CD4-positive, alpha-beta T cell treated with Interleukin-10 for 1 hour (primary cell): ENCODE measurements around the gene STX1B.
A peak's percentile ranks its signal among the peaks of the same experiment; 100 is the strongest.

ENCODE experiments used
- DNase-seq: peaks from one replicate; pipeline ENCODE4 v3.0.0-alpha.2; 2020

Gene STX1B

DNA sequence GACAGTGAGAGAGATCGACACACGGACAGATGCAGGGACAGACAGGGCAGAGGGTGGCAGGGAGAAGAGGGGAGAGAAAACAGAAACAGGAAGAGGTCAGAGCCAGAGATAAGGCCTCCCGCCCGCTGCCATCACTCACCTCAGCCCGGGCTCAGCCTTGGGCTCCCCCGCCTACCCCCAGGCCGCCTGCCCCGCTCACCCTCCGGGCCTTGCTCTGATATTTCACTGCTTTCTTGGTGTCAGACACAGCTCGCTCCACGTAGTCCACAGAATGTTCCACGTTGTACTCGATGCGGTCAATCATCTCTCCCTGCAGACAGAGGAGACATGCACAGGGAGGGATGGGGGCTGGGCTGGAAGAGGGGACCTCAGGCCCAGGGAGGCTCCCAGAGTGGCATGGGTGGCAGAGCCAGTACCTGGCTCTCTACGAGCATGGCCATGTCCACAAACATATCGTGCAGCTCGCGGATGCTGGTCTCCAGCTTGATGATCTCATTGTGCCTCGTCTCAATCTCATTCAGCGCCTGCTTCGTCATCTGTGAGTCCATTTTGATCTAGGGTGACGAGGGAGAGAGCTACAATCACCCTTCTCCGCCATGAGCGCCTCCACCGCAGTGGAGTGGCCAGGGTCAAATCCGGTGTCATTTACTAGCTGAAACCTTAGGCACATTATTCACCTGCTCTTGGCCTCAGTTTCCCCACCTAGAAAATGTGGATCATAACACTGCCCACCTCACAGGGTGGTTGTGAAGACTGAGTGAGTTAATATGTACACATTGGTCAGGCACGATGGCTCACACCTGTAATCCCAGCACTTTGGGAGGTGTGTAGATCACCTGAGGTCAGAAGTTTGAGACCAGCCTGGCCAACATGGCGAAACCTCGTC lies 17.3 kb downstream of the STX1B start:
- no peak for DNase-seq

GRCh38 chr16:30992276-30992780 lies 18.1 kb downstream of the STX1B start:
- no peak for DNase-seq

GRCh38 chr16:30991052-30991451 lies 19.4 kb downstream of the STX1B start:
- DNase-seq = no peak

GRCh38 chr16:30990105-30990504 lies 20.3 kb downstream of the STX1B start:
- DNase-seq = no peak

- DNase-seq = no peak
Observed at GRCh38 chr16:30989469-30990047, 20.9 kb downstream of the STX1B start.

DNA sequence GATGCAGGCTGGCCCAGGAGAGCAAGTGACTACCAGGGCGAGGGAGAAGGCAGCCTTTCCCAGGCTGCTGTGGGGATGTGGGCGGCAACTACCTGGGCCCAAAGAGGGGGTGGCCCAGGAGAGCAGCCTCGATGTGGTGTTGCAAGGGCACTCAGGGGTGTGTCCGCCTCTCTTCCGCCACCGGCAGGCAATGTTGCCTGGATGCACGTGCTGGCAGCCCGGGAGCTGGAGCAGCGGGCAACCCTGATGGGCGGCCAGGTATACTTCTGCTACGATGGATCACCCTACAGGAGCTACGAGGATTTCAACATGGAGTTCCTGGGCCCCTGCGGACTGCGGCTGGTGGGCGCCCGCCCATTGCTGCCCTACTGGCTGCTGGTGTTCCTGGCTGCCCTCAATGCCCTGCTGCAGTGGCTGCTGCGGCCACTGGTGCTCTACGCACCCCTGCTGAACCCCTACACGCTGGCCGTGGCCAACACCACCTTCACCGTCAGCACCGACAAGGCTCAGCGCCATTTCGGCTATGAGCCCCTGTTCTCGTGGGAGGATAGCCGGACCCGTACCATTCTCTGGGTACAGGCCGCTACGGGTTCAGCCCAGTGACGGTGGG lies 22.8 kb downstream of the STX1B start:
- no peak for DNase-seq

- DNase-seq = no peak
Observed at GRCh38 chr16:30986129-30986991, 24.1 kb downstream of the STX1B start.

DNA sequence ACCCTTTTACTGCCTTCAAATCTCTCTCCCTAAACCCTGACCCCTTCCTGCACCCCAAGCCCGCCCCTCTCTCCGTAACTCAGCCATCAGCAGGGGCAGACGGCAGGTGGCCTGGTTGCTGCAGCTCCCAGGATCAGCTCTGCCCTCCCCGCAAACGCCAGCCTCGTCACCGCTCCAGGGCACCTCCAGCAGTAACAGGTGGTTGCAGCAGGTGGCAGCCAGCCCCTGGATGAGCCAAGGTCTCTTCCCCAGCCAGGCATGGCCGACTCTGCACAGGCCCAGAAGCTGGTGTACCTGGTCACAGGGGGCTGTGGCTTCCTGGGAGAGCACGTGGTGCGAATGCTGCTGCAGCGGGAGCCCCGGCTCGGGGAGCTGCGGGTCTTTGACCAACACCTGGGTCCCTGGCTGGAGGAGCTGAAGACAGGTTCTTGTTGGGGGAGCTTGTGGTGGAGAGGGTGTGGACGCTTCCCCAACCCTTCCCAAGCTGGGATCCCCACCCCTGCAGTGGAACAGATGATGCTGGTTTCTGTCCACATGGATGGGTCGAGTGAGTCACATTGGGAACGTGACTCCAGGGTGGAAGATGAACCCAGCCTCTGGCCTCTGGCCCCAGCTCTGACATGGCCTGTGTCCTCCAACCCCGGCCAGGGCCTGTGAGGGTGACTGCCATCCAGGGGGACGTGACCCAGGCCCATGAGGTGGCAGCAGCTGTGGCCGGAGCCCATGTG lies 24.9 kb downstream of the STX1B start:
- DNase-seq = no peak

- peak; percentile 79 for DNase-seq
Observed at GRCh38 chr16:30984669-30985400, 25.6 kb downstream of the STX1B start, which contains the start of gene HSD3B7. Gene HSD3B7 (plus strand): TSS chr16:30985207. CDS start chr16:30985659, 452 bp downstream.

DNA sequence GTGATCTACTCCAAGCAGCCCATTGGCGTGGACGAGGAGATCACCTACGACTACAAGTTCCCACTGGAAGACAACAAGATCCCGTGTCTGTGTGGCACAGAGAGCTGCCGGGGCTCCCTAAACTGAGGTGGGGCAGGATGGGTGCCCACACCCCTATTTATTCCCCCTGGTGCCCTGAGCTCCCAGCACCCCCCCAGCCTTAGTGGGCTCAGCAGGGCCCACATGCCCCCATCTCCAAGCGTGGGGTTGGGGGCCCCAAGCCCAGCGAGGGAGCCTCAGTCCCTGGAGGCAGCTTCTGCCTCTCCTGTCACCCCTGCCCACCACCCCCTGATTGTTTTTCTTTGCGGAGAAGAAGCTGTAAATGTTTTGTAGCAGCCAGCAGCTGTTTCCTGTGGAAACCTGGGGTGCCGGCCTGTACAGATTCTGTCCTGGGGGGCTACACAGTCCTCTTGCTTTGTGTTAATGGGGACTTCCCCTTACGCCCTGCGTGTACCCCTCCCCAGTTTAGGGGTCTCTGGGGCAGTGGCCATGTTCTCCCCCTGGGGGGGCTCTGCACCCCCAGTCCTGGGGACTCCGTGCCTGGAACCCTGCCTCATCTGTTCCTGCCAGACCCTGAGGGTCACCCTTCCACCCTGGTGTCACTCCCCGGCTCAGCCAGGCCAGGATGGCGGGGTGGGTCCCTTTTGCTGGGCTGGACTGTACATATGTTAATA lies 26.4 kb downstream of the STX1B start:
- DNase-seq = no peak

DNA sequence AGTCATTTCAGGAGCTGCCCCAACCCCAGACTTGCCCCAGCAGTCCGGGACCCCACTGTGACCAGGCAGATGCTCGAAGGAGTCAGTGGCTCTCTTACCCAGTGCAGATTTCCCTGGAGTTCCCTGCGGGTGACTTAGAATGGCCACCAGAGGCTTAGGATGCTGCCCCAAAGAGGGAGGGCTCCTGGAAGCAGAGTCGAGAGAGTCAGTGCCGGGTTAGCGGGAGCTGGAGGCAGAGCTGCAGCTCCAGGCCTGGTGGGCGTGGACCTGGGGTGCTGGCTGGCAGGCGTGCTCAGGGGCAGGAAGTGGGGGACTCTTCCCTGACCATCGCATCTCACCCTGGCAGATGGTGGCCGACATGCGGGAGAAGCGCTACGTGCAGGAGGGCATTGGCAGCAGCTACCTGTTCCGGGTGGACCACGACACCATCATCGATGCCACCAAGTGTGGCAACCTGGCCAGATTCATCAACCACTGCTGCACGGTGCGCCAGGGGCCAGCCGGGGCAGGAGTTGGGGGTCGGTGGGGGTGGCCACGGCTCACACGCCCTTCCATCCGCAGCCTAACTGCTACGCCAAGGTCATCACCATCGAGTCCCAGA lies 27.0 kb downstream of the STX1B start:
- no peak for DNase-seq

DNA sequence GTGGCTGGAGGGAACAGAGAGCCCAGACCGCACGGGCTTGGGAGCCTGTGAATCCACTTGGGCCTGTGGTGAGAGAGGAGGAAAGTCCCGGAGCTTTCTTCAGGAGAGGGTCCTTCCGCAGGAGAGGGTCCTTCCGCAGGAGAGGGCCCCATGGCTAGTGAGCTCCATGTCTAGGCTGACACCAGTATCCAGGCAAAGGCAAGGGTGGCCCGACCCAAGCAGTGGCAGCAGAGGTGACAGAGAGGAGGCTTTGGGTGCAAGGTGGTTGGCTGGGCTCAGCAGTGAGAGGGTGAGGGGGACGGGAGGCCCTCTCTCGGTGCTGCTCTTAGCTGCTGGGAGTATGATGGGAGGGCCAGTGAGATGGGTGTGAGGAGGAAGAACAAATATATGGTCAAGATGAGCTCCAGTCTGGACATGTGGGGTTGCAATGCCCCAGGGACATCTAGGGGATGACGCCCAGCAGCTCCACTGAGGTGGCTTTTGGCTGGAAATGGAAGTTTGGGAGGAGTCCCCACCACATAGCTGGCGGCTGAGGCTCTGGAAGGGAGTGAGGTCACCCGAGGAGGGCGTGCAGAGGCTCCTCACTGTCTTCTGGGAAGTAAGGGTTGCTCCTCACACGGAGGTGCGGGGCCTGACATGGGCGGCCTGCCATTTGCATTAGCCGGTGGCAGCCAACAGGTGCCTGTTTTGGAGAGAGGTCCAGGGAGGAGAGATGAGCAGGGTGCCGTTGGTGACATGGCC lies 27.7 kb downstream of the STX1B start:
- no peak for DNase-seq

- no peak for DNase-seq
Observed at GRCh38 chr16:30980959-30981358, 29.5 kb downstream of the STX1B start.

DNA sequence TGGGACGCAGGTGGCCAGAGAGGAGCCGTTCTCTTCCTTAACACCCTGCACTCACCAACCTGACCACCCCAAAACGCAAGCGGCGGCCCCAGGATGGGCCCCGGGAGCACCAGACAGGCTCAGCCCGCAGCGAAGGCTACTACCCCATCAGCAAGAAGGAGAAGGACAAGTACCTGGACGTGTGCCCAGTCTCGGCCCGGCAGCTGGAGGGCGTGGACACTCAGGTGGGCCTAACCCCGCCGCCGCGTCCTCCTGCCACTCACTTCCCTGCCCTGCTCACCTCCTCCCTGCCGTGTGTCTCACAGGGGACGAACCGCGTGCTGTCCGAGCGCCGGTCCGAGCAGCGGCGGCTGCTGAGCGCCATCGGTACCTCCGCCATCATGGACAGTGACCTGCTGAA lies 30.0 kb downstream of the STX1B start:
- no peak for DNase-seq

DNA sequence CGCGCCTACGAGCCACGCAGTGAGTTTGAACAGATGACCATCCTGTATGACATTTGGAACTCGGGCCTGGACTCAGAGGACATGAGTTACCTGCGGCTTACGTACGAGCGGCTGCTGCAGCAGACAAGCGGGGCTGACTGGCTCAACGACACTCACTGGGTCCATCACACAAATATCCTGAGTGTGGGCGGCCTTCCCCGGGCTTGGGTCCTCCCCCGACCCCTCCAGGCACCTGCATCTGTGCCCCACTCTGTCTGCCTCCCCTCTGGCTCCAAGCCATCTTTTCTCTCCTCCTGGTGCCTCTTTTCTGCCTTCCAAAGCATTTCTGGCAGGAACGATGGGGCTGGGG lies 30.4 kb downstream of the STX1B start:
- DNase-seq = no peak

- no peak for DNase-seq
Observed at GRCh38 chr16:30979170-30980022, 31.0 kb downstream of the STX1B start.

DNA sequence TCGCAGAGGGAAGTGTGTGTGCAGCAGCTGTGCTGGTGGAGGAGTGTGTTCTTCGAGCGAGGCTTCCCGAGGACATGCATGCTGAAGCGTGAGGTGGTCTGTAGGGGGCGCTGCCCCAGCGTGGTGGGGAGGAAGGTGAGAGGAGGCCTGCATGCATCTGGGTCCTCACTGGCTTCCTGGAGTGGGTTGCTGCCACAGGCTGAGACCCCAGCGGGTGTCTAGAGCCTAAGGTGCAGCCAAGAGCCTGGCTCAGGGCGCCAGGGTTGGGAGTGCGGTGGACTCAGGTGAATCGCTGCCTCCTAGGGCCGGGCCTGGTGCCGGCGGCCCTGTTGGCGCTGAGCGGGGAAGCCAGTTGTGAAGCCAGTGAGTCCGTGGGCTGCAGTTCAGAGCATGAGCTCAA lies 32.9 kb downstream of the STX1B start:
- DNase-seq = peak; percentile 13

GRCh38 chr16:30976486-30976885 lies 34.0 kb downstream of the STX1B start:
- DNase-seq = no peak

DNA sequence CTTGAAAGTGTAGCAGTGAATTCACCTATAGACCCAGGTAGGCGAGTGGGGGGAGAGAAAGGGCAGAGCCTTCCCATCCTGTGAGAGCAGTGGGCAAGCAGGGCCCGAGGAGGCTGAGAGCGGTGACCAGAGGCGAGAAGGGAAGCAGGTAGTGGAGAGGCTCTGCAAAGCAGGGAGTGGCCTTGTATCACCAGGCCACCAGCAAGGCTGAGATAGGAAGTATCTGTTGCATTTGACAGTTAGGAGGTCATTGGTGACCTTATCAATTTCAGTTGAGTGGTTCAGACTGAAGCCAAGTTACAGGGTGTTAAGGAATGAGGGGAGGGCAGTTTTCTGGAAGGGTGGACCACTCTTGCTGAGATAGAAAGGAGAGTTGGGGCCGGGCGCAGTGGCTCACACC lies 36.1 kb downstream of the STX1B start:
- DNase-seq = no peak
